KBM-7 (cell line): ENCODE results near the gene AACS.
"Not testable (repeated sequence)": the region's sequence is repeated elsewhere in the genome, so short reads cannot be mapped to it uniquely, and the experiment has no call there.

Experiments
- DNase-seq: peaks from one replicate; pipeline ENCODE4 v3.0.0-alpha.2; 2015
- in situ Hi-C: fragments of 300-500 bp; cut with MboI; formaldehyde crosslinking; loops from 2 replicates; pipeline ENCODE4 v1.14.3; 2020; ENCODE audit warnings: low sequenced_read_pairs, low pct_unique_long_range_greater_than_20kb, mixed read lengths

AACS gene

DNA sequence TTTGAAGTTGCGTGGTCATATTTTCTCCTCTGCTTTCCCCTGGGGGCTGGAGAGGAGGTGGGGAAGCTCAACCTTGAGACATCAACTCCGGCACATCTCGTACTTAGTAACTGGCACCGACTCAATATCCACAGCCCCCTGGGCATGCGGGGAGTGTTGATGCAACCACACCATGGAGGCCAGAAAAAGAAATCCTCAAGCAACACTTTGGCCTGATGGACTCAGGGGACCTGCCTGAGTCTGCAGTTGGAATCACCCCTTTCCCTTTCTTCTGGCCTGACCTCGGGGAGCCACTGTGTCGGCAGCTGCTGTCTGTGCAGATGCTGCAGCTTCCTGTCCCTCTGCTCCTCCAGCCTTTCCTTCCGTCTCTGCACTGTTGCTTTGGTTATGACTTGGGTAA, 11.4 kb upstream of the AACS start:
- DNase-seq = no peak
- in situ Hi-C loops = no loop called here

GRCh38 chr12:125055591-125055990, 9.6 kb upstream of the AACS start:
- no peak for DNase-seq

GRCh38 chr12:125056306-125056705, 8.9 kb upstream of the AACS start:
- in situ Hi-C loops = no loop called here
- DNase-seq = no peak

More at GRCh38 chr12:125055591-125055990, 9.6 kb upstream of the AACS start:
- in situ Hi-C loops = no loop called here

DNA sequence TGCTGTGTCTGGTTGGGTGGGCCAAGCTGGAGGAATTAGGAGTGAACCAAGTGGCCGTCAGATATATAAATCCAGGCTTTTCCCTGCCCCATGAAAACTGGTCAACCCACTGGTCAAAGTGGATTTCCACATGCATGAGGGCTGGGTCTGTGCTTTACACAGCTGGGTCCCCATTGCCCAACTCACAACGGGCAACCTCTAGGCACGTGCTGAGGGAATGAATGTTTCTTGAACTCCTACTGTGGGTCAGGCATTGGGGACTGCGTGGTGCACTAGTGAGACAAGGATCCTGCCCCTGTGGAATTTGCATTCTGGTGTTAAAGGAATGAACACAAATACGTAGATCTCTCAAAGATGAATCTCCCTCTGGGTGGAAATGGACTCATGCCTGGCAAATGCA, 7.5 kb upstream of the AACS start:
- in situ Hi-C loops = no loop called here
- DNase-seq = no peak

DNA sequence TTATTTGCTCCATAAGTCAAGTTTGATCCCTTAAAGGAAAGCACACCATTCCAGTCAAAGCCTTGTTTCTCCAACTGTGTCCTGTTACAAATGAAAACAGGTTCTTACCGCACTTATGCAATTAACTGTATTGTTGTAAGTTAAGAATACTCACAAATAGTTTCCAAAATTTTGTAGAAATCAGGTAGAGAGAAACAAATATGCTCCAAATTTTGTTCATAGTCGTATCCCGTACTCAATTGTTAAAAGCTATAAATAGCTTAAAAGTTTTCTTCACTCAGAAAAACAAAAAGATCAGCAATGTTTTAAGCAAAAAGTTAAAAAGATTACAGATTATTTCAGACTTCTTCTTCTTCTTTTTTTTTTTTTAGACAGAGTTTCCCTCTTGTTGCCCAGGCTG, 4.0 kb upstream of the AACS start:
- in situ Hi-C loops = no loop called here
- DNase-seq = no peak

DNA sequence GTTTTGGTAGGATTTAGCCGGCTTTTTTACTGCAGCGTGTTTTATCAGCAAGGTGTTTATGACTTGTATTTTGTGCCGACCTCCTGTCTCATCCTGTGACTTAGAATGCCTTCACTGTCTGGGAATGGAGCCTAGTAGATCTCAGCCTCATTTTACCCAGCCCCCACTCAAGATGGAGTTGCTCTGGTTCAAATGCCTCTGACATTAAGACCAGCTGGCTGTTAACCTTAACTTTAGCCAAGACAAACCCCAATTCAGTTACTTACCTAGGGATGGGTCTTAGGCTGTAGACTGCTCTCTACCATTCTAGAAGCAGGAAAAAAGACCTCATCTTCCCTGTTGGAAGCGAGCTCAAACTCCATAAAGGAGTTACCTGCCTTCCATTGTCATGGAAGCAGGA, 1.7 kb upstream of the AACS start:
- DNase-seq, in situ Hi-C loops: not testable (repeated sequence)

DNA sequence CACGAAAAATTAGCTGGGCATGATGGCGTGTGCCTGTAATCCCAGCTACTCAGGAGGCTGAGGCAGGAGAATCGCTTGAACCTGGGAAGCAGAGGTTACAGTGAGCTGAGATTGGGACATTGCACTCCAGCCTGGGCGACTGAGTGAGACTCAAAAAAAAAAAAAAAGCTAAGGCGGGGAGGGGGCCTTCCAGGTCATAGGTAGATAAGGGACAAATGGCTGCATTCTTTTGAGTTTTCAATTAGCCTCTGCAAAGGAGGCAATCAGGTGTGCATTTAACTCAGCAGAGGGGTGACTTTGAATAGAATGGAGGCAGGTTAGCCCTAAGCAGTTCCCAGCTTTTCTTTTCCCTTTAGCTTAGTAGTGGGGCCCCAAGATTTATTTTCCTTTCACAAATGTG, 743 bp upstream of the AACS start:
- in situ Hi-C loops = no loop called here
- DNase-seq = no peak

GRCh38 chr12:125065919-125066570, 810 bp downstream of the AACS start:
- DNase-seq = no peak
- in situ Hi-C loops = no loop called here

DNA sequence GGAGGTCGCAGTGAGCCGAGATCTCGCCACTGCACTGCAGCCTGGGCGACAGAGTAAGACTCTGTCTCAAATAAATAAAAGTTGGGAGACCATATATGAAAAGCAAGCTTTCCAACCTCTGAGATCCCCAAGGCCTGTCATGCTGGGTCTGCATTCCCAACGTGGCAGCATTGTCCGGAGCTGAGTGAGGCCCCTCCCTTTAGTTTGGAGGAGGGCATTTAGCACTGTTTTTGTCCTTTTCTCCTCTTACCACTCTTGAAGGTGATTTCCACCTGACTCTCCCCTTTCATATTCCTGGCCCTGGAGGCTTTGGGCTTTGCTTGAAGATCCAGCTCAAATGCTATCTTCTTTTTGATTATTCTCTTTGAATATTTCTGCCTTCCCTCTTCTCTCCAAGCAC, 3.2 kb downstream of the AACS start:
- in situ Hi-C loops = no loop called here
- no peak for DNase-seq

DNA sequence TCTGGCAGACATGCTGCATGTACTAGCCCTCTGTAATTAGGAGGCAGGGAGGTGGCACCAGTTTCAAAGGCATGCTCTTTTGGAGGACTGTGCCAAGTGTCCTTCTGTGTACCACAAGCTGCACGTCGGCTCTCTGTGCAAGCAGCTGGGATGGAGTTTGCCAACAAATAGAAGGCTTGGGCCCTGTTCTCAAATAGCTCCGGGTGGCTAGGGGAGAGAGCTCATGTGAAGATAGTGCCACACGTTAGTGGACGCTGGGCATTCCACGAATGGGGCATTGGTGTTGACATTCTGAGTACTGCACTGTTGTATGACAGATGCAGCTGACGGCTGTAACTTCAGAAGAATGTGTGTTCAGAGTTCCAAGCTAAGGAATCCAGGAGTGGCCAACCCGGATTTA, 4.4 kb downstream of the AACS start:
- in situ Hi-C loops = no loop called here
- DNase-seq = no peak

DNA sequence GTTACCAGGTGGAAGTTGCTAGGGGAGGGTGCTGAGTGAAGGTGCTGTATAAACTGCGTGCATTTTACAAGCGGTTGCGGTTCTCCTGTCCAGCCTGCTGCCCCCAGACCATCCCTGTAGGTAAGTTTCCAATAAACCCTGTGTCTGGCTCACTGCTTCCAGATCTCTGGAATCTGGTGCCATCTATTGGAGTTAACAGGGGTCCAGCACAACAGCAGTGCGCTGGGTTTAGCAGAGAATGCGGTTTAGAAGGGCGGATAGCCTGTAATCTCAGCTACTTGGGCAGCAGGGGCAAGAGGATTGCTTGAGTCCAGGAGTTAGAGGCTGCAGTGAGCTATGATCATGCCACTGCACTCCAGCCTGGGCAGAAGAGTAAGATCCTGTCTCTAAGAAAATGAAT, 4.9 kb downstream of the AACS start:
- in situ Hi-C loops = no loop called here
- no peak for DNase-seq

DNA sequence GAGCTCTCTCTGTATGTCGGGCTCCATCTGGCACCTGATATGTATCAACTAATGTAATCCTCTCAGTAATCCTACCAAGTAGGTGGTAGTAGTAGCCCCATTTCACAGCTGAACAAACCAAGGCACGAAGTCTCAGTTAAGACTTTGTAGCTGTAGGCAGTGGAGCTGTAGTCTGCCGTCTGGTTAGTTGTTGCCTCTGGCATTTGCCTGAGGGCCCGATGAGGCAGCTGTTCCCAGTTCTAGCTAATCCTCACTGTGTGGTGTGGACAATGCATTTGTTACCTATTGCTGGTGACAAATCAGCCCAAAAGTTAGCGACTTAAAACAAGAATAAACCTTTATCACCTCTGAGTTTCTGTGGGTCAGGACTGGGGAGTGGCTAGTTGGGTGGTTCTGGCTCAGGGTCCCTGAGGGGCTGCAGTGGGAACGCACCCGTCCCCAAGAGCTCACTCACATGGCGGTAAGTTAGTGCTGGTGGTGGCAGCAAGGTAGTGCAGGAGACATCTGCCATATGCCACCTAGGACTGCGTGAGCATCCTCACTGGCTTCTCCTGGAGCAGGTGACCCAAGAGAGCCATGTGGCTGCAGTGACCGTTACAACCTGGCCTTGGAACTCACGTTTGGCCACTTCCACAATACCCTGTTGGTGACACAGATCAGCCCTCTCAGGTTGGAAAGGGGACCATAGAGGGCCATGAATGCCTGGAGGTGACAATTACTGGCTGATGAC, 5.6 kb downstream of the AACS start:
- no peak for DNase-seq
- in situ Hi-C loops = no loop called here

DNA sequence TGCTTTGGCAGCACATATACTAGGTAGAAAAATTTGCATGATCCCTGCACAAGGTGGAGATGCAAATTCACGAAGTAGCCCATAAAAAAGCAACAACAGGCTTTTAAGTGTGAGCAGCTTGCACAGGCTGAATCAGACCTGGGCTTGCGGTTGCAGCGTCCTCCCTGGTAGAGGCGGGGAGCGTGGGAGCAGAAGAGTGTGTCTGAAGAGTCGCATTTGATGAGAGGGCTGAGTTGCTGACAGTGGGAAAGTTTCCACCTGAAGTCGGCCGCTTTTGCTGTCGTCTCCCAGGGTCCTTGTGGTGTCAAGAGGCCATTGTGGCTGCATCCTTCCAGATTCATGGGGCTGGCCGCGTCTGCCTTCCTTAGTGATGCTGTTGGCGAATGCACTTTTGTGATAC, 6.2 kb downstream of the AACS start:
- in situ Hi-C loops = no loop called here
- no peak for DNase-seq

DNA sequence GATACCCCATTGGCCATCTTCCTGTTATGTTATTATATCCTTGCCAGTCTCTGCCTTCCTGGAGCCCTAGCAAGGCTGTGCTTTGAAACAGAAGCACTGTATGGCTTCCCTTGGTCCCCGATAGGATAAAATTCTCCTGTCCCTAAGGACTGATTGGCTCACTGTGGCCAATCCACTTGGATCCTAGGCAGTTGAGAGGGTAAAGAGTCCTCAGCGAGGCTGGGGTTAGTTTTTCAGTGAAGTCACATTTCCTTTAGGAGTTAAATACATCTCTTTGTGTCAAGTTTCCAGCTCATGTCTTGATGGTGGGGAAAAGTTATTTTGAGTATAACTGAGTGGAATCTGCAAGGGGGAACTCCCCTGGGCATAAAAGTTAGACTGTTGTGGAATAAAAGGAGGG, 7.3 kb downstream of the AACS start:
- no peak for DNase-seq
- in situ Hi-C loops = no loop called here

GRCh38 chr12:125074294-125074693, 9.1 kb downstream of the AACS start:
- in situ Hi-C loops = not testable (repeated sequence)

GRCh38 chr12:125076103-125076502, 10.9 kb downstream of the AACS start:
- in situ Hi-C loops = no loop called here
- DNase-seq = no peak

More at GRCh38 chr12:125074294-125074693, 9.1 kb downstream of the AACS start:
- DNase-seq = not testable (repeated sequence)

DNA sequence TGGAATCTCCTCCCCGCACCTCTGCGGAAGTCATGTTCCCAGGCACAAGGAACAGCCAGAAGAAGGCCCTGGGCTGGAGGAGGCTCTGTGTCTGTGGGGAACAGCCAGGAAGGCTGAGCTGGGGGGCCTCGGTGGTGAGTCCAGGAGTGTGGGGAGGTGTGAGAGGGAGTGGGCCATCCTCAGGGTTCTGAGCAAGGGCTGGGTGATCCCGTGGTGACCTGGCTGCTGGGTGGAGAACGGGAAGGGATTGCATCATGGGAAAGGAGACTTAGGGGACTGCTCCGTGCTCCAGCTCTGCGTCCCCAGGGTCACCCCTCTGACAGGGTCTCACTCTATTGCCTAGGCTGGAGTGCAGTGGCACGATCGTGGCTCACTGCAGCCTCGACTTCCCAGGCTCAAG, 13.8 kb downstream of the AACS start:
- in situ Hi-C loops = no loop called here
- DNase-seq = no peak

DNA sequence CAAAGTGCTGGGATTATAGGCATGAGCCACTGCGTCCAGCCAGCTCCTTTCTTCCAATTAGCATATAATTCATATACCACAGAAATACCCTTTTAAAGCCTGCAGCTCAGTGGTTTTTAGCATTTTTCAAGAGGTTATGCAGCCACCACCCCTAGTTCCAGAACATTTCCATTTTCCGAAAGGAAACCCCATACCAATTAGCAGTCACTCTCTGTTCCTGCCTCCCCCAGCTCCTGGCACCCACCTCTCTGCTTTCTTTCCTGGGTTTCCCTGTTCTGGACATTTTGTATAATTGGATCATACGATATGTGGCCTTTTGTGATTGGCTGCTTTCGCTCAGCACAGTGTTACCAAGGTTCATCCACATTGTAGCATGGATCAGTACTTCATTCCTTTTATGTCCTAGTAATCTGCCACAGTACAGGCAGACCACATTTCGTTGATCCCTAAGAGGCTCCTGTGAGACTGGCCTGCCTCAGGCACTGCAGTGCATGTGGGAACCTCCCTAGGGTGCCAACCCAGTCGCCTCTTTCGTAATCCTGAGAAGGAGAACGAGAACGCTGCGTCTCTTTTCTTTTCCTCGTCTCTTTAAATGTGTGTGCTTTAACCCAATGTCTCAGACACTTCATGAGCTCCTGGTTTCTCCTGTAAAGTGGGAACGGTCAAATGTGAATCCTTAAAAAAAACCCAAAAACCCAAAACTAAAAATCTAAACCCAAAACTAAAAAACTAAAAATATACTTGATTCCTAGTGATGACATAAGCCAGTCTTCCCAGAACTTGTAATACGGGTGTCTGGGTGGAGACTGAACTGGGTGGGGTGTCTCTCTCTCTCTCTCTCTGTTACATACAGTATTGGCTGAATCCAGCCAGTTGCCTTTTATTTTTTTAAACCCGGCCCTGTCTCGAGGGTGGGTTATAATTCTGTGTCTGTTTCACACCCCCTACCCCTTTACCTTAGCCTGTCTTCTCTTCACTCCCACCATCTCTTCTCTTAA, 14.7 kb downstream of the AACS start:
- DNase-seq = no peak
- in situ Hi-C loops = no loop called here

- DNase-seq = no peak
- in situ Hi-C loops = no loop called here
Measured at GRCh38 chr12:125081427-125081826, 16.2 kb downstream of the AACS start.

DNA sequence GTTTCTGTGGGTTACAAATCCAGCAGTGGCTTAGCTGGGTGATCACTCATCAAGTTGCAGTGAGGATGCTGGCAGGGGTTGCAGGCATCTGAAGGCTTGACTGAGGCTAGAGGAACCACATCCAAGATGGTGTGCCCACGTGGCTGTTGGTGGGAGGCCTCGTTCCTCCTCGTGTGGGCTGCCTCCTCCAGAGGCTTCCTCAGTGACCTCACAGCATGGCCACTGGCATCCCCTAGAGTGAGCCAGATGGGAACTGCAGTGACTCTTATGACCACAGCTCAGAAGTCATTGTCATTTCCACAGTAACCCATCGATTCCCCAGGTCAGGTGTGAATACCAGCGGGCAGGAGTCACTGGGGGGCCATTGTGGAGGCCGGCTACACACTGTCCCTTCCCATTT, 17.8 kb downstream of the AACS start:
- in situ Hi-C loops = no loop called here
- no peak for DNase-seq
